HCT116 (cell line): ENCODE results near the gene ESRRA.

ENCODE experiments used
- CTCF ChIP-seq, 3 experiments: fragments of 200-600 bp in 1 of 3; sonication (generic) in 1 of 3; IDR thresholded peaks in 2 of 3; conservative IDR thresholded peaks in 1 of 3; 2 replicates each; pipeline ENCODE4 v1.5.1; 2012 to 2017; ENCODE audit warnings: low read depth in 2 of 3, low read length in 2 of 3, antibody characterized with exemption in 1 of 3, borderline replicate concordance in 1 of 3, control low read depth in 1 of 3, mild to moderate bottlenecking in 1 of 3, mixed read lengths in 1 of 3, mixed run types in 1 of 3, moderate library complexity in 1 of 3; ENCODE audit not compliant: insufficient read depth in 1 of 3
- EZH2 ChIP-seq: fragments of 200-600 bp; sonication (generic); IDR thresholded peaks from 2 replicates; pipeline ENCODE4 v1.6.1; 2017; ENCODE audit warnings: antibody characterized with exemption, mixed run types

DNA sequence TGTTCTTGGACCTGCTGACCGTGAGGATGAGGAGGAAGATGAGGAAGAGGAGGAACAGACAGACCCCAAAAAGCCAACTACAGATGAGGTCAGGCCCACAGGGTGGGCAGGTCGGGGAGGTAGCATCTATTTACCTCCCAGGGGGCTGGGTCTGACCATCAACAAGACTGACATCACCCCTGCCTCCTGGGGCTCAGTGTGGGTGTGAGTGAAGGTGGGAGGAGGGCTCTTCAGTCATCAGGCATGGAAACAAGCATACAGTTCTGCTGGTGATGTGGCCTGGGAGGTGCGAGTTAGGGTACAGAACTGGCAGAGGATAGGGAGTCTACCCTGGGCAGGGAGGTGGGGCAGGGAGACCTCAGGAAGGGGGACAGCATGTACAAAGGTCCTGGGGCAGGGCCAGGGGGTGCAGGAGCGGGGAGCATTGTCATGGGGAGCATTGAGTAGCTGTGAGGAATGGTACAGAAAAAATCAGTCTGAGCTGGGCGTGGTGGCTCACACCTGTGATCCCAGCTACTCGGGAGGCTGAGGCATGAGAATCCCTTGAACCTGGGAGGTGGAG, 45.1 kb upstream of the ESRRA start:
- TF ChIP-seq CTCF (IDR thresholded peaks at IDR 0.05 in 2 of 3, conservative IDR thresholded peaks at IDR 0.05 in 1 of 3; ENCODE audit: borderline replicate concordance in 1 of 3, insufficient read depth in 1 of 3, low read depth in 2 of 3, low read length in 2 of 3) (no peak), EZH2 (no peak)
